Omental fat pad (tissue), 4 donors: Measurements from ENCODE around the gene SLC25A36. TPM values are rescaled to one million over a fixed set of nuclear protein-coding genes. Genes with fewer than 3 reads are reported as not detected.

Source experiments
- ATAC-seq: fragments of 150-250 bp; one replicate; pipeline ENCODE4 v1.9.1; 2016; ENCODE audit warnings: mild to moderate bottlenecking, moderate library complexity; ENCODE audit not compliant: low FRiP score
- DNase-seq: peaks from one replicate; pipeline ENCODE4 v3.0.0-alpha.2; 2019; ENCODE audit warnings: low spot score
- CTCF ChIP-seq, 3 donors: fragments of 450-650 bp; IDR thresholded peaks; one replicate each; pipeline ENCODE4 v1.5.1; 2016 to 2017; ENCODE audit warnings: antibody characterized with exemption in 3 of 3, mild to moderate bottlenecking in 3 of 3, moderate library complexity in 2 of 3
- total RNA-seq, 4 donors: library from RNA; depleted of rRNA; stranded (reverse); fragments of >200 nt; gene quantifications; one replicate each; pipeline ENCODE4 v1.1.0, GENCODE V29; 2016

The SLC25A36 gene
- total RNA-seq, 4 donors from 2014 or later: 50.9 to 77.9 (median 55.4) TPM

GRCh38 chr3:140953028-140953960 lies 11.7 kb downstream of the SLC25A36 start:
- no peak for DNase-seq
- TF ChIP-seq CTCF (IDR thresholded peaks at IDR 0.05): no peak
- no peak for ATAC-seq

- TF ChIP-seq CTCF (IDR thresholded peaks at IDR 0.05): no peak
- ATAC-seq (no peak), DNase-seq (no peak)
Observed at GRCh38 chr3:140954576-140954975, 12.9 kb downstream of the SLC25A36 start.

- no peak for ATAC-seq
- TF ChIP-seq CTCF (IDR thresholded peaks at IDR 0.05): no peak
- DNase-seq: no peak
Observed at GRCh38 chr3:140955645-140956044, 14.0 kb downstream of the SLC25A36 start.

- no peak for TF ChIP-seq CTCF (IDR thresholded peaks at IDR 0.05)
- DNase-seq: no peak
- ATAC-seq: no peak
Observed at GRCh38 chr3:140956058-140956835, 14.6 kb downstream of the SLC25A36 start.

GRCh38 chr3:140972833-140973232 lies 31.2 kb downstream of the SLC25A36 start:
- no peak for ATAC-seq
- no peak for DNase-seq
- no peak for TF ChIP-seq CTCF (IDR thresholded peaks at IDR 0.05)

- no peak for DNase-seq
- no peak for ATAC-seq
- TF ChIP-seq CTCF (IDR thresholded peaks at IDR 0.05): no peak
Observed at GRCh38 chr3:140974900-140975299, 33.3 kb downstream of the SLC25A36 start.
